ENCODE results near the gene CHD5.

- TF ChIP-seq, protein P1, sequence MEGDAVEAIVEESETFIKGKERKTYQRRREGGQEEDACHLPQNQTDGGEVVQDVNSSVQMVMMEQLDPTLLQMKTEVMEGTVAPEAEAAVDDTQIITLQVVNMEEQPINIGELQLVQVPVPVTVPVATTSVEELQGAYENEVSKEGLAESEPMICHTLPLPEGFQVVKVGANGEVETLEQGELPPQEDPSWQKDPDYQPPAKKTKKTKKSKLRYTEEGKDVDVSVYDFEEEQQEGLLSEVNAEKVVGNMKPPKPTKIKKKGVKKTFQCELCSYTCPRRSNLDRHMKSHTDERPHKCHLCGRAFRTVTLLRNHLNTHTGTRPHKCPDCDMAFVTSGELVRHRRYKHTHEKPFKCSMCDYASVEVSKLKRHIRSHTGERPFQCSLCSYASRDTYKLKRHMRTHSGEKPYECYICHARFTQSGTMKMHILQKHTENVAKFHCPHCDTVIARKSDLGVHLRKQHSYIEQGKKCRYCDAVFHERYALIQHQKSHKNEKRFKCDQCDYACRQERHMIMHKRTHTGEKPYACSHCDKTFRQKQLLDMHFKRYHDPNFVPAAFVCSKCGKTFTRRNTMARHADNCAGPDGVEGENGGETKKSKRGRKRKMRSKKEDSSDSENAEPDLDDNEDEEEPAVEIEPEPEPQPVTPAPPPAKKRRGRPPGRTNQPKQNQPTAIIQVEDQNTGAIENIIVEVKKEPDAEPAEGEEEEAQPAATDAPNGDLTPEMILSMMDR (conservative IDR thresholded peaks at IDR 0.05; ENCODE audit: low read depth, low read length), result no peak
- no peak for TF ChIP-seq BHLHE40 (IDR thresholded peaks at IDR 0.05; ENCODE audit: low read depth, low read length)
- TF ChIP-seq, protein P2, sequence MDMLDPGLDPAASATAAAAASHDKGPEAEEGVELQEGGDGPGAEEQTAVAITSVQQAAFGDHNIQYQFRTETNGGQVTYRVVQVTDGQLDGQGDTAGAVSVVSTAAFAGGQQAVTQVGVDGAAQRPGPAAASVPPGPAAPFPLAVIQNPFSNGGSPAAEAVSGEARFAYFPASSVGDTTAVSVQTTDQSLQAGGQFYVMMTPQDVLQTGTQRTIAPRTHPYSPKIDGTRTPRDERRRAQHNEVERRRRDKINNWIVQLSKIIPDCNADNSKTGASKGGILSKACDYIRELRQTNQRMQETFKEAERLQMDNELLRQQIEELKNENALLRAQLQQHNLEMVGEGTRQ (IDR thresholded peaks at IDR 0.05; ENCODE audit: low read depth, low read length), result no peak
- TF ChIP-seq POLR2A (IDR thresholded peaks at IDR 0.05; ENCODE audit: low read depth, low read length), result no peak
- no peak for TF ChIP-seq RAD21 (IDR thresholded peaks at IDR 0.05; ENCODE audit: low read length)
- TF ChIP-seq MAFK (IDR thresholded peaks at IDR 0.05; ENCODE audit: low read depth, low read length), result no peak
- TF ChIP-seq CEBPB (IDR thresholded peaks at IDR 0.05; ENCODE audit: low read depth, low read length), result no peak
- TF ChIP-seq CHD1 (IDR thresholded peaks at IDR 0.05; ENCODE audit: low read depth, low read length), result no peak
- TF ChIP-seq MXI1 (IDR thresholded peaks at IDR 0.05; ENCODE audit: borderline replicate concordance, low read depth, low read length), result no peak
- TF ChIP-seq, protein P3, sequence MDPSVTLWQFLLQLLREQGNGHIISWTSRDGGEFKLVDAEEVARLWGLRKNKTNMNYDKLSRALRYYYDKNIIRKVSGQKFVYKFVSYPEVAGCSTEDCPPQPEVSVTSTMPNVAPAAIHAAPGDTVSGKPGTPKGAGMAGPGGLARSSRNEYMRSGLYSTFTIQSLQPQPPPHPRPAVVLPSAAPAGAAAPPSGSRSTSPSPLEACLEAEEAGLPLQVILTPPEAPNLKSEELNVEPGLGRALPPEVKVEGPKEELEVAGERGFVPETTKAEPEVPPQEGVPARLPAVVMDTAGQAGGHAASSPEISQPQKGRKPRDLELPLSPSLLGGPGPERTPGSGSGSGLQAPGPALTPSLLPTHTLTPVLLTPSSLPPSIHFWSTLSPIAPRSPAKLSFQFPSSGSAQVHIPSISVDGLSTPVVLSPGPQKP (IDR thresholded peaks at IDR 0.05; ENCODE audit: borderline replicate concordance, low read depth, low read length), result no peak
- TF ChIP-seq RCOR1 (IDR thresholded peaks at IDR 0.05; ENCODE audit: insufficient replicate concordance, low read length), result no peak
- TF ChIP-seq RFX5 (IDR thresholded peaks at IDR 0.05; ENCODE audit: low read depth, low read length), result no peak
- TF ChIP-seq FOS (IDR thresholded peaks at IDR 0.05; ENCODE audit: low read depth, low read length), result no peak
These were observed 50.8 kb downstream of the CHD5 start for GRCh38 chr1:6129313-6129712.

Measured in IMR-90 (cell line).